Bone marrow (tissue), 2 donors: Measurements from ENCODE around the gene BATF.
A peak's percentile ranks its signal among the peaks of the same experiment; 100 is the strongest.

ENCODE experiments used
- DNase-seq, 2 donors: peaks; one replicate each; lab custom pipeline; 2025; lab: John Stamatoyannopoulos, UW

Gene BATF

GRCh38 chr14:75559451-75560222 lies 37.4 kb downstream of the BATF start:
- peak; percentile 45 to 54 for DNase-seq

GRCh38 chr14:75561013-75561432 lies 38.8 kb downstream of the BATF start:
- DNase-seq = peak; percentile 22

- DNase-seq = peak in 1 of 2 donors; percentile 16
These were observed 39.8 kb downstream of the BATF start for GRCh38 chr14:75562089-75562488.

GRCh38 chr14:75562489-75562888 lies 40.2 kb downstream of the BATF start:
- no peak for DNase-seq

GRCh38 chr14:75563931-75564330 lies 41.7 kb downstream of the BATF start:
- no peak for DNase-seq

GRCh38 chr14:75565056-75565455 lies 42.8 kb downstream of the BATF start:
- DNase-seq = no peak

GRCh38 chr14:75566321-75566720 lies 44.1 kb downstream of the BATF start:
- no peak for DNase-seq

GRCh38 chr14:75566752-75567151 lies 44.5 kb downstream of the BATF start:
- DNase-seq = no peak

- DNase-seq = no peak
These were observed 45.9 kb downstream of the BATF start for GRCh38 chr14:75568140-75568539.

GRCh38 chr14:75568791-75569190 lies 46.5 kb downstream of the BATF start:
- no peak for DNase-seq

GRCh38 chr14:75570797-75571196 lies 48.5 kb downstream of the BATF start:
- DNase-seq = peak in 1 of 2 donors; percentile 24

- no peak for DNase-seq
These were observed 49.8 kb downstream of the BATF start for GRCh38 chr14:75572104-75572503.

GRCh38 chr14:75577090-75577489 lies 54.8 kb downstream of the BATF start:
- DNase-seq = no peak

GRCh38 chr14:75577729-75578101 lies 55.4 kb downstream of the BATF start:
- peak; percentile 67 to 77 for DNase-seq

GRCh38 chr14:75578102-75578785 lies 56.0 kb downstream of the BATF start, which contains the start of gene FLVCR2:
Gene FLVCR2, plus strand, starts transcription at chr14:75578620. Its CDS starts 353 bp downstream, at chr14:75578973.
- DNase-seq = peak; percentile 13 to 67

GRCh38 chr14:75578786-75579337 lies 56.6 kb downstream of the BATF start:
- no peak for DNase-seq

- no peak for DNase-seq
These were observed 57.1 kb downstream of the BATF start for GRCh38 chr14:75579338-75579864.

GRCh38 chr14:75579882-75580281 lies 57.6 kb downstream of the BATF start:
- no peak for DNase-seq

GRCh38 chr14:75587388-75587787 lies 65.1 kb downstream of the BATF start:
- no peak for DNase-seq

- no peak for DNase-seq
These were observed 67.7 kb downstream of the BATF start for GRCh38 chr14:75589931-75590330.

- no peak for DNase-seq
These were observed 69.2 kb downstream of the BATF start for GRCh38 chr14:75591331-75591946.

- no peak for DNase-seq
These were observed 69.8 kb downstream of the BATF start for GRCh38 chr14:75591987-75592575.
